IPS-18c (cell line): ENCODE data around the gene GALM.
"Not testable (repeated sequence)": the region's sequence is repeated elsewhere in the genome, so short reads cannot be mapped to it uniquely, and the experiment has no call there.

Experiments
- H3K4me3 ChIP-seq: 2 replicates; pipeline ENCODE4 v1.7.0; 2013; ENCODE audit warnings: low read depth, mild to moderate bottlenecking, low read length, moderate library complexity; ENCODE audit not compliant: insufficient read depth
- H3K9me3 ChIP-seq: one replicate; pipeline ENCODE4 v1.6.1; 2013; ENCODE audit warnings: mild to moderate bottlenecking, low read length, moderate library complexity; ENCODE audit not compliant: control insufficient read depth, insufficient read depth

The GALM gene

DNA sequence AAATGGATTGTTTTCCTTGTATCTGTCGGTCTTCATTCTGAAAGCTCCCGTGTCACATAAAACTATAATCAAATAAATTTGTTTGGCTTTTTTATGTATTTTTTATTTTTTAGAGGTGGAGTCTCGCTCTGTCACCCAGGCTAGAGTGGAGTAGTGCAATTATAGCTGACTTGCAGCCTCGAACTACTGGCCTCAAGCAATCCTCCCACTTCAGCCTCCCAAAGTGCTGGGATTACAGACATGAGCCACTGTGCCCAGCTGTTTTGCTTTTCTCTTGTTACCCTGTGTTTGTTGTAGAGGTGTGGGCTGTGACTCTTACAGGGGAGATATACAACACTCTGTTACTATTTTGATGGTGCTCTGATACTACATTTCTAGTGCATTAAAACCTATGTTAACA is 2.2 kb downstream of the GALM start:
- Histone ChIP-seq H3K4me3 (no peak overlapping the region), H3K9me3 (no peaks in the 10 kb centered on the region)

DNA sequence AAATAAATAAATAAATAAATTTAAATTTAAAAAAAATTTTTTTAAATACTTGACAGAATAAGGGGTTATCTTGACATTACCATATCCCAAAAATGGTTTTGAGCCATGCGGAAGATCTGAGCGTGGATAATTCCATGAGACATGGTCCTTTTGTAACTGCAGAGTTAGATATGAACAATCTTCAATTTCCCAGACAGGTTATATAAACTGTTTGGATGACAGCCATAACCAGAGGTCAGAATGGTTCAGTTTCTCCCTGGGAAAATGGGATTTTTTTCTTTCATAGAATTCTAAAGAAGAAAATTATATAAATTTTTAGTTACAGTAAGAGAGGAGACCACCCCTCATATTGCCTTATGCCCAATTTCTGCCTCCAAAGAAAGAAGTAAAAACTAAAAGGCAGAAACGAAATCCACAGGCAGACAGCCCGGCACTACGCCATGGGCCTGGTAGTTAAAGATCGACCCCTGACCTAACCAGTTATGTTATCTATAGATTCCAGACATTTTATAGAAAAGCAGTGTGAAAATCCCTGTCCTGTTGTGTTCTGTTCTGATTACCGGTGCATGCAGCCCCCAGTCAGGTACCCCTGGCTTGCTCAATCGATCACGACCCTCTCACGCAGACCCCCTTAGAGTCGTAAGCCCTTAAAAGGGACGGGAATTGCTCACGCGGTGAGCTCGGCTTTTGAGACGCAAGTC is 3.0 kb downstream of the GALM start:
- H3K9me3 ChIP-seq, result no peaks in the 10 kb centered on the region
- no peak overlapping the region for H3K4me3 ChIP-seq

DNA sequence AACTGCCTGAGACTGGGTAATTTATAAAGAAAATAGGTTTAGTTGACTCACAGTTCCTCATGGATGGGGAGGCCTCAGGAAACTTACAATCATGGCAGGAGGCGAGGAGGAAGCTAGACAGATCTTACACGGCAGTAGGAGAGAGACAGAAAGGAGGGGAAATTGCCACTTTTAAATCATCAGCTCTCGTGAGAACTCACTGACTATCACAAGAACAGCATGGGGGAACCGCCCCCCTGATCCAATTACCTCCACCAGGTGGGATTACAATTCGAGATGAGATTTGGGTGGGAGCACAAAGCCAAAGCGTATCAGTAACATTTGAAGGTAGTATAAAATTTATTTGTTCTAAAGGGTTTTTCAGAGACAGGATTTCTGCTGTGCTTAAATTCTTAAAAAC is 5.4 kb downstream of the GALM start:
- H3K4me3 ChIP-seq, result no peak overlapping the region

DNA sequence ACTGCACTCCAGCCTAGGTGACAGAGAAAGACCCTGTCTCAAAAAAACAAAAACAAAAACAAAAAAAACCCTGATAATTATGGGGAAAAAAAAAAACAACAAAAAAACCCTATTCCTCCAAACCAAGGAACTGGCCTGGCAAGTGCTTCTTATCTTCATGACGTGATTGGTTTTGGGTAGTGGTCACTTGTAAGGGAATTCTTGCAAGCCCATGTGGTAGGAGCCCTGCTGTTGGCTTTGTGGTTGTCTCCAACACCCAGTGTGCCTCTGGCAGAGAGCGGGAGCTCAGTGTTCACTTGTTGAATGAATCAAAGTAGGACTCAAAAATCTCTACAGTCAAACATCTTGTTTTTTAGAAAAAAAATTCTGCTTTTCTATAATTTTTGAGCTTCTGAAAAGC is 6.0 kb downstream of the GALM start:
- no peak overlapping the region for H3K4me3 ChIP-seq
- H3K9me3 ChIP-seq, result no peaks in the 10 kb centered on the region

More for the DNA sequence above, 5.4 kb downstream of the GALM start:
- no peaks in the 10 kb centered on the region for H3K9me3 ChIP-seq

DNA sequence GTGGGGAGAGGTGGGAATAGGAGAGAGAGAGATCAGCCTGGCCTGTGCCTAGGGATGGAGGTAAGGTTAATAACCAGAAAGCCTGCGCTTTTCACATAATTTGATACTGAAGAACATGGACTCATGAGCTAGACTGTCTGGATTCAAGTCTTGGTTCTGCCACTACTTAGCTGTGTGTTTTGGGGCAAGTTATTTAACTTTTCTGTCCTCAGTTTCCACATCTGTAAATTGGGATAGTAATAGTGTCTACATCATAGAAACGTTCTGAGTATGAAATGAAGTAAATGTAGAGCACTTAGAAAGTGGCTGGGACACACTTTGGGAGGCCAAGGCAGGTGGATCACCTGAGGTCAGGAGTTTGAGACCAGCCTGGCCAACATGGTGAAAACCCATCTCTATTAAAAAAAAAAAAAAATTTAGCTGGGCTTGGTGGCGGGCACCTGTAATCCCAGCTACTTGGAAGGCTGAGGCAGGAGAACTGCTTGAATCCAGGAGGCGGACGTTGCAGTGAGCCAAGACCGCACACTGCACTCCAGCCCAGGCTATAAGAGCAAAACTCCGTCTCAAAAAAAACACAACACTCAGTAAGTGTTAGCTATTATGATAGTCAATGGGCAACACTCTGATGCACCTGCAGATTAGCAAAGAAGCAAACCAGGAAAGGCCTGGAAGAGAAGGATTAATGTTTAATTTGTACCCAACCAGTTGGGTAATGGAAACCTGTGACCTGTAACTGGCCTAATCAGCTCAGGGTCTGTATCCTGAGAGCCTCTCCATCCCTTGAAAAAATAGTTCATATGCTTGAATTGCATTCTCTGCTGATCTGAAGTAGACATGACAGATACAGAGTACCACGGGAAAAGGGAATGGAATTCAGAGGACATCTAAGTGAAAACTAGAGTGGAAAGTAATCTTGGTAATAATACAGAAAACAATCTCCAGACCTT is 6.8 kb downstream of the GALM start:
- Histone ChIP-seq H3K9me3 (no peaks in the 10 kb centered on the region), H3K4me3 (no peak overlapping the region)

DNA sequence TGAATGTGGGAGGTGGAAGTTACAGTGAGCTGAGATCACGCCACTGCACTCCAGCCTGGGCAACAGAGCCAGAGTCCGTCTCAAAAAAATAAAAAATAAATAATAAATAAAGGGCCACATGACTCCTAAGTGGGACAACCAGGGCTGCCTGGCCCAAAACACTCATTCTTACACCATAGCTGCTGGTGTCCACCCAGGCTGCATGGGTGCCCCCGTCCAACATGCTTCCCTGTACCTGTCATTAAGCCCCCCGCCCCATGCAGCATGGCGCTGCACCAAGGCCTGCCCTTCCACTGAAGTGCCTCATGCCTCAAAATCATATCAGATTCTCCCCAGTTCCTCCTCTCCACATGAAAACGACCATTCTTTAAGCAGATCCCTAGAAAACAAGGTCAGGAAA is 10.8 kb downstream of the GALM start:
- Histone ChIP-seq H3K4me3 (no peak overlapping the region), H3K9me3 (no peaks in the 10 kb centered on the region)

DNA sequence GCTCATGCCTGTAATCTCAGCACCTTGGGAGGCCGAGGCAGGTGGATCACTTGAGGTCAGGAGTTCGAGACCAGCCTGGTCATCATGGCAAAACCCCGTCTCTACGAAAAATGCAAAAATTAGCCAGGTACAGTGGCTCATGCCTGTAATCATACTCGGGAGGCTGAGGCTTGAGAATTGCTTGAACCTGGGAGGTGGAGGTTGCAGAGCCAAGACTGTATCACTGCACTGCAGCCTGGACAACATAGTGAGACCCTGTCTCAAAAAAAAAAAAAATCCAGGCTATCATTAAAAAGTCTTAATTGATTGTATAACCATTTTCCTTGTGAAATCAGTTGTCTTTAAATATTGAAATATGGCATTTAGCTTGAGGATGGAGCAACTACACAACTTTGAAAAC is 15.0 kb downstream of the GALM start:
- not testable (repeated sequence) for H3K9me3 ChIP-seq, H3K4me3 ChIP-seq

DNA sequence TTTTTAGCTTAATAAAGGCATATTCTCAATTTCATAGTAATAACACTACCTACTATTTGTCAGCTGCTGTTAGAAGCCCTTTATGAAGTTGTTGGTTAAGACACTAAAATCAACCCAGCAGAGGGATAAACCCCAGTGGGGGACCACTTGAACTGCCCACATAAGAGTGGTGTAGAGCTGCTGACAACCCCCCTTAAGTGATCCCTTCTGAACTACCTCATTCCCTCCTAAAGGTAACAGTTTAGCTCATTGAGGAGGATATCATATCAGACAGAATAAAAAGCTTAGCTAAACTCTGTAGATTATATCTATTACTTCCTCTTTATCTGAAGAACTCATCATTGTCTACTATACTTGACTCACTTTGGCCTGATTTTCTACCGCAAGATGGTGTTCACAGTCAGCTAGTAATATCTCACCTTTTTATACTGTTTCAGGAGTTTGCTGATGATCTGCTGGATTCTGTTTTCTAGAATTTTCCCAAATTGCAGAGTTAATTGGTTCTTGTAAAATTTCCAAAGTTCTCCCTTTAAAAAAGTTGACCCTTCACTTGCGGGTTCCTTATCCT is 16.2 kb downstream of the GALM start:
- no peaks in the 10 kb centered on the region for H3K9me3 ChIP-seq
- no peak overlapping the region for H3K4me3 ChIP-seq

DNA sequence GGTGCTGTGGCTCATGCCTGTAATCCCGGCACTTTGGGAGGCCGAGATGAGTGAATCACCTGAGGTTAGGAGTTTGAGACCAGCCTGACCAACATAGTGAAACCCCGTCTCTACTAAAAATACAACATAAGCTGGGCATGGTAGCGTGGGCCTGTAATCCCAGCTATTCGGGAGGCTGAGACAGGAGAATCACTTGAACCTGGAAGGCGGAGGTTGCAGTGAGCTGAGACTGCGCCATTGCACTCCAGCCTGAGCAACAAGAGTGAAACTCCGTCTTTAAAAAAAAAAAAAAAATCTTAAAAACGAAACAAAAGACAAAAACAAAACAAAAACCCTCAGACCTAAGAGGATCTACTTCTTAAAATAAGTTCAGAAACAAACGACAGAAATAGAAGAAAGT is 16.7 kb downstream of the GALM start:
- not testable (repeated sequence) for H3K9me3 ChIP-seq, H3K4me3 ChIP-seq

DNA sequence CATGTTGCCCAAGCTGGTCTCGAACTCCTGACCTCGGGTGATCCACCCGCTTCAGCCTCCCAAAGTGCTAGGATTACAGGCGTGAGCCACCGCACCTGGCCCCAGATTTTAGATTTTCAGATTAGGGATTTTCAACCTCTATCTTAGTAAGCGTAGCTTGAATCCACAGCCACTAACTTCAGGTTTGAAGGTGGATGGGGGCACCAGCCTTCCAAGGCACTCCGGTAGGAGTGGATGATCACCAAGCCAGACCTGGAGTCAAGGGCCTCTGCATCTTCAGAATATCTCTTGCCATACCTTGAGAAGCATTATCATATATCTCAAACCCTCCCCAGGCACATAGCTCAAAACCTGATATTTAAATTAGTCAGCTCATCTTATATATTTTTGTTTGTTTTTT is 17.9 kb downstream of the GALM start:
- no peaks in the 10 kb centered on the region for H3K9me3 ChIP-seq
- no peak overlapping the region for H3K4me3 ChIP-seq

DNA sequence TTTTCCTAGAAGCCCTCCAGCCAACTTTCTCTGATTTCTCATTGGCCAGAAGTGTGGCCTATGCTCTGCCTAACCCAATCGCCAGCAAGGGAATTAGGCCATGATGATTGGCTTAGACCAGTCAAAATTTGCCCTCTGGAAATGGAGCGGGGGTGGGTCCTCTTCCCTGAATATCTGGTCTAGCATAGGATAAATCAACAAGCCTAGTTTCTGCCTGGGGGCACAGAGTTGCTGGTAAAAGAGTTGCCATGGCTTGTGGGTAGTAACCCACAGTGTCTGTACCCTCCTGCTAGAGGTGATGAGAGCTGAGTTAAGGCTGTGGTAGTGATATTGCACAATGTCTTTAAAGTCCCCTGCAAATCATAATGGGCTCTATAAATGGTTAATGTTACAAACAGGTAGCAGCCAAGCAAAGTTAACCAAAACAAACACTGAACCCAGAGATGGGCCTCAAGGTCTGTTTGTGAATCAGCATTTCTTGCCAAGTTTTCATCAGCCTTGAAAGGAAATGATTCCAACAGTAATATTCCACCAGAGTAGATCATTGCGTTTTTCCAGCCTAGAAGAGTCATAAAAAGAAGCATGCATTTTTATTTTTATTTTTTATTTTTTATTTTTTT is 19.3 kb downstream of the GALM start:
- Histone ChIP-seq H3K9me3 (no peaks in the 10 kb centered on the region), H3K4me3 (no peak overlapping the region)

DNA sequence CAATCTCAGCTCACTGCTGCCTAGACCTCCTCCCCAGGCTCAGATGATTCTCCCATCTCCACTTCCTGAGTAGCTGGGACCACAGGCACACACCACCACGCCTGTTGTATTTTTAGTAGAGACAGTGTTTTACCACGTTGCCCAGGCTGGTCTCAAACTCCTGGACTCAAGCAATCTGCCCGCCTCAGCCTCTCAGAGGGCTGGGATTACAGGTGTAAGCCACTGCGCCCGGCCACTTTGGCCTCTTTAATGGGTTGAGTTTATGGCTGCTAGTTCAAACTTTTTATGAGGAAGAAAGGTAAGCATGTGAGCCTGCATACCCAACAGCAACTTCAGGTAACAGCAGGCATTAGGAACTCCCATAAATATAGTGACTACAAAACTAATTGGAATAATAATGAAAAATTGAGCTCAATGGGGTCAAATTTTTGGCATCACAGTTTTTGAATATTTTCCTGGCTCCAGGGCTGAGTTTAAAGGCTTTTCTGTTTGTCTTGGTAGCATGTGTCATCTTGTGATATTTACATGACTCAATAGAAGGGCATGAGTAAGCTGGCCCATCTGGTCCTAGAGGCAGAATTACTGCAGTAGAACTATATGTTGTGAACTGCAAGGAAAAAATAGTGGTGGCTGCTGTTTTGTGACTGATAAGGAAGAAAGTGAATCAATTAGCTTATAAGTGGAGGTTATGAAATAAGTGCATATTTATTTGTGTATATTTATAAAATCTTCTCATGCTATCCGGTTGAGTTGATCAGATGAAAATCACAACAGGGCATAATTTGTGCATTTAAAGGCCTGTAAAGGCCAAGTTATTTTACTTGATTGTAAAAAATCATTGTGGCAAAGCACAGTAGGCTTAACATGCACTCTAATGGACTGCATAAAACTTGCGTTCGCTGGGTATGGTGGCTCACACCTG is 24.8 kb downstream of the GALM start:
- H3K4me3 ChIP-seq, result no peak overlapping the region
- no peaks in the 10 kb centered on the region for H3K9me3 ChIP-seq

DNA sequence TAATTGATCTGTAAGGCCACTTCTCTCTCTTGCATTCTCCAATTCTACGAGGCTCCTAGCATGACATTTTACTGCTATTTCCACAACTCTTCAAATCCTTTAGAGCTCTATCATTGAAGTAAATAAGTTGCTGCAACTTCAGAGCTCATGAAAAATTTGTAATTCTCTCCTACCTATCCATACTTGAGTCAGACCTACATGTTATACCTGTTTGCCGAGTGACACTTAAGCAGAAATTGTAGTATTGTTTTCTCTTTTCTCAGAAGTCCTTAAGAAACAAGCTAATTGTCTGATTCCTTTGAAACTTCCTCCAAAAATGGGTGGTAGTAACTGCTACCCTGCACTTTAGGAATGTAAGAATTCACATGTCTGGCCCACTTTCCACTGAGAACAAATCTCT is 26.1 kb downstream of the GALM start:
- Histone ChIP-seq H3K4me3 (no peak overlapping the region), H3K9me3 (no peaks in the 10 kb centered on the region)

DNA sequence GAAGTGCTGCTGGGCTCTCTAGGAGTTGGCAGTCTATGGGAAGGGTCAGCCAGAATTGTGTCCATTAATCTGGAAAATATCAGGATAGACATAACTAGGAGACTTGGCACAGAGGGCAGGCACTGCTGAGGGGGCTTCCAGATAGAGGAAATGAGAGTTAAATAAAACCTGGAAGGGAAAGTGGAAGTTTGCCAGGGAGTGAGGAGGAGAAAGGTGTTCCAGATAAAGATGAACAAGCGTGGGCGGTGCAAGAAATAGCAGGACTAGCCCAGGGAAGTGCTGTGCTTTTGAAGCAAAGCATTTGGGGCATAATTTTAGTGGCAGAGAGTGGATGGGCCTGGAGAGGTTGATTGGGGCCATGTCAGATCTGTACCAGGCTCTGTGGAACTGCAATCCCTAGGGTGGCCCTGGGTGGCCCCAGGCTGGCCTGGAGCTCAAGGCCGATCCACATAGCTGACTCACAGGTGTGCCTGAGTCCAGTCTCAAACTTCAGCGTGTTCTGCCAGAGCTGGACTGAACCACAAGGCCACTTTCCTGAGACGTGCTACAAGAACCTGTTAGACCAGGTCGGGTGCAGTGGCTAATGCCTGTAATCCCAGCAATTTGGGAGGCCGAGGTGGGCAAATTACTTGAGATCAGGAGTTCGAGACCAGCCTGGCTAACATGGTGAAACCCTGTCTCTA is 26.9 kb downstream of the GALM start:
- Histone ChIP-seq H3K9me3 (no peaks in the 10 kb centered on the region), H3K4me3 (no peak overlapping the region)

DNA sequence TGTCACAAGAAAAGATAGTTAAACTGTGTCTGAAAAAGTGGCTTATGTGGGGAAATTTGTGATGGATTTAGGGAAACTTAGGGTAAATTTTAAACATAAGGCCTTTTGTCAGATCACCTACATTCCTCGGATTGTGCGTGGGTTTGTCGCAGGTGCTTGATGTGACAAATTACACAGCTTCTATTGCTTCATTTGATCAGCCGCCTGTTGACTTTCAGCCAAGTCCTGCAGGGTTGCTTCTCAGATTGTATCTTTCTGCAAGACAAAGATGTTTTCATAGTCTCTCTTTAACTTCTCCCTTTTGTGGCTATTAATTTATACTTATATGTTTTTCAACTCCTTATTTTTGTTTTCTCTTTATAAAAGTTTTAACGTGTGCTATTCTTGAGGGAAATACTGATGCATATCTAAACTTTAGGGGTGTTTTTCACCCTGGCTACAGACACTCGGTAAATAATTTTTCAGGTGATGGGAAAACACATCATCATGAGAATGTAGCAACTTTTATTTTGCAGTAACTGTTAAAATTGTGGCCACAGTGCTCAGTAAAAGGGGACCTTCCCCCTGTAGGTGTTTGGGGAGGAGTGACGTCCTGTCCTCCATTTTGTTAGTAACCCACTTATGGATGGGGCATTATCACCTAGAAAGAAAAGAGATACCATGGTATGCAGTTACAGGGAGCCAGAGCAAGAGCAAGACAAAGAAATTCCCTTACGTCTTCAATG is 31.4 kb downstream of the GALM start:
- no peak overlapping the region for H3K4me3 ChIP-seq
- H3K9me3 ChIP-seq, result no peaks in the 10 kb centered on the region
